Spleen (tissue), 11 donors: ENCODE data around the gene ITPR1. TPM values are rescaled to one million over a fixed set of nuclear protein-coding genes. Genes with fewer than 3 reads are reported as not detected.

Experiments used
- DNase-seq: peaks from one replicate; pipeline ENCODE4 v3.0.0-alpha.2; 2020
- H3K27ac ChIP-seq, 8 donors: fragments of 200-600 bp; sonication (generic) in 7 of 8; 1 replicate in 4 of 8; 2 replicates in 4 of 8; pipeline versions ENCODE4 v1.5.0 to v1.8.0; 2016 to 2021; ENCODE audit warnings: inconsistent platforms in 4 of 8, mild to moderate bottlenecking in 4 of 8, moderate library complexity in 1 of 8
- H3K27me3 ChIP-seq, 7 donors: fragments of 200-600 bp; sonication (generic) in 6 of 7; replicated peaks in 1 of 7; 1 replicate in 4 of 7; 2 replicates in 3 of 7; pipeline versions ENCODE4 v1.5.0 to v1.8.0; 2016 to 2021; ENCODE audit warnings: inconsistent platforms in 3 of 7, mild to moderate bottlenecking in 1 of 7
- H3K36me3 ChIP-seq, 6 donors: fragments of 200-600 bp; sonication (generic) in 5 of 6; 1 replicate in 4 of 6; 2 replicates in 2 of 6; pipeline versions ENCODE4 v1.5.0 to v1.8.0; 2016 to 2021; ENCODE audit warnings: inconsistent platforms in 2 of 6
- H3K4me1 ChIP-seq, 6 donors: fragments of 200-600 bp; sonication (generic) in 5 of 6; 1 replicate in 3 of 6; 2 replicates in 3 of 6; pipeline versions ENCODE4 v1.5.0 to v1.8.0; 2016 to 2021; ENCODE audit warnings: inconsistent platforms in 3 of 6
- H3K4me3 ChIP-seq, 8 donors: fragments of 200-600 bp; sonication (generic) in 7 of 8; 1 replicate in 4 of 8; 2 replicates in 4 of 8; pipeline versions ENCODE4 v1.5.0 to v1.8.0; 2016 to 2021; ENCODE audit warnings: inconsistent platforms in 4 of 8, mild to moderate bottlenecking in 4 of 8, moderate library complexity in 2 of 8
- H3K9me3 ChIP-seq, 8 donors: fragments of 200-600 bp; sonication (generic) in 7 of 8; 1 replicate in 4 of 8; 2 replicates in 4 of 8; pipeline versions ENCODE4 v1.5.0 to v1.8.0; 2016 to 2021; ENCODE audit warnings: inconsistent platforms in 4 of 8
- POLR2A ChIP-seq, 3 donors: fragments of 450-650 bp; IDR thresholded peaks; one replicate each; pipeline ENCODE4 v1.5.1; 2017; ENCODE audit warnings: antibody characterized with exemption in 3 of 3, mild to moderate bottlenecking in 1 of 3
- POLR2AphosphoS5 ChIP-seq, 3 donors: sonication (generic); formaldehyde crosslinking; IDR thresholded peaks; one replicate each; pipeline ENCODE4 v1.5.1; 2017; ENCODE audit warnings: antibody characterized with exemption in 3 of 3
- WGBS, 5 donors: extraction: QIAGEN DNeasy Blood & Tissue Kit in 3 of 5; methylation state at CpG; one replicate each; pipeline versions ENCODE4 v1.1.5 to v1.1.7; 2013 to 2018; 5-methylcytosine and 5-hydroxymethylcytosine counted together
- intact Hi-C: fragments of 100-400 bp; cut with DNase I; formaldehyde crosslinking; loops from one replicate; pipeline ENCODE4 v1.15.0; 2023; ENCODE audit warnings: low total_unique reads
- polyA plus RNA-seq, 3 donors: library from polyadenylated mRNA; stranded (reverse); fragments of 200-250 nt; gene quantifications; one replicate each; pipeline ENCODE4 v1.2.1, GENCODE V29; 2013
- total RNA-seq, 7 donors: library from RNA; depleted of rRNA in 3 of 7; stranded (reverse); fragments of >200 nt in 3 of 7; fragmentation: NEBNext Ultra II Directional in 4 of 7; extraction: Animal tissue kit (Norgen Biotek cat#: 25700) in 4 of 7; gene quantifications; one replicate each; pipeline versions ENCODE4 v1.1.0 to v1.2.1, GENCODE V29; 2016 to 2021
- TF ChIP-seq, protein P1 (sequence below), 11 experiments: fragments of 200-600 bp in 7 of 11; fragments of 450-650 bp in 4 of 11; sonication (generic) in 4 of 11; IDR thresholded peaks in 8 of 11; conservative IDR thresholded peaks in 3 of 11; 1 replicate in 7 of 11; 2 replicates in 4 of 11; pipeline versions ENCODE4 v1.4.0 to v1.8.0; 2016 to 2021; ENCODE audit warnings: antibody characterized with exemption in 11 of 11, inconsistent platforms in 4 of 11, mild to moderate bottlenecking in 1 of 11
- donor health status: healthy with polysubstance abuse.
- donor health status: DM: no; HTN: no; CAD: no; lungs with moderate emphysema.
- donor health status: DM: no; HTN: no; CAD: no.
- donor health status: Bipolar disorder and iron deficiency.
- donor health status: healthy.
- donor health status: DM: no; HTN: no; CAD: no.
- donor health status: DM: yes; HTN: yes; CAD: no.

Gene ITPR1
- total and polyA plus RNA-seq, 10 donors = 17.5 to 194 (median 129) TPM

DNA sequence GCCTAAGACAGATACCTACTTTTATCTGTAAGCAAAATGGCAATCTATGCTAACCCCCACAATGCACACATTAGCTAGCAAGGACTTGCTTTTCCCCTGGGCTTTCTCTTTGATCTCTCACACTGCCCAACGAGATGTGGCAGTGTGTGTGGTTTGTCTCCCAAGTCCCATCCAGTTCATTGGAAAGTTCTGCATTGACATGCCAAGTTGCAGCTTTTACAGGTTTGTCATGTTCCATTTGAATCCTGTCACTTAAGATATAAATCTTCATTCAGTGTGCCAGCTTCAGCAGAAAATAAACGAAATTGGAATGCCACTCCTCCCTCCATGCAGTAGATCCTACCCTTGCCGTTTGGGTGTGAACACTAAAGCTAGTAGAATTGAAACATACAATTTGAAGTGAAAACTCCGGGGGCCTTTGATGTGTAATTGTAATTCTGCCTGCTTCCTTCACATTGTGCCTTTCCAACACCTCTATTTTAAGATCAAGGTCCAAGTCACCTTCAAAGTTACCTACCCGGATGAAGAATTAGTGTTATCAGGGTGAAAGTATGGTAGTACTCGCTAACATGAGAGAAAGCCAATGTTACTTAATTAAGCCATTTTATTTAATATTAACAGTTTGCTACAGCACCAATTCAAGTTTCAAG, 355.2 kb downstream of the ITPR1 start:
- no peaks in the 10 kb centered on the region for H3K9me3 ChIP-seq
- no peak overlapping the region for H3K4me3 ChIP-seq
- peaks cover 0 to 66% (median 28%) of the 10 kb centered on the region in 6 donors for H3K4me1 ChIP-seq
- no peak for DNase-seq
- 68 to 83% (median 72%) methylated on average over 6 of the region's 6 CpGs for WGBS, 5 donors
- intact Hi-C loops = no loop called here
- TF ChIP-seq POLR2AphosphoS5 (IDR thresholded peaks at IDR 0.05) (no peak), POLR2A (IDR thresholded peaks at IDR 0.05) (no peak)
- TF ChIP-seq, protein P1, sequence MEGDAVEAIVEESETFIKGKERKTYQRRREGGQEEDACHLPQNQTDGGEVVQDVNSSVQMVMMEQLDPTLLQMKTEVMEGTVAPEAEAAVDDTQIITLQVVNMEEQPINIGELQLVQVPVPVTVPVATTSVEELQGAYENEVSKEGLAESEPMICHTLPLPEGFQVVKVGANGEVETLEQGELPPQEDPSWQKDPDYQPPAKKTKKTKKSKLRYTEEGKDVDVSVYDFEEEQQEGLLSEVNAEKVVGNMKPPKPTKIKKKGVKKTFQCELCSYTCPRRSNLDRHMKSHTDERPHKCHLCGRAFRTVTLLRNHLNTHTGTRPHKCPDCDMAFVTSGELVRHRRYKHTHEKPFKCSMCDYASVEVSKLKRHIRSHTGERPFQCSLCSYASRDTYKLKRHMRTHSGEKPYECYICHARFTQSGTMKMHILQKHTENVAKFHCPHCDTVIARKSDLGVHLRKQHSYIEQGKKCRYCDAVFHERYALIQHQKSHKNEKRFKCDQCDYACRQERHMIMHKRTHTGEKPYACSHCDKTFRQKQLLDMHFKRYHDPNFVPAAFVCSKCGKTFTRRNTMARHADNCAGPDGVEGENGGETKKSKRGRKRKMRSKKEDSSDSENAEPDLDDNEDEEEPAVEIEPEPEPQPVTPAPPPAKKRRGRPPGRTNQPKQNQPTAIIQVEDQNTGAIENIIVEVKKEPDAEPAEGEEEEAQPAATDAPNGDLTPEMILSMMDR (IDR thresholded peaks at IDR 0.05 in 8 of 11, conservative IDR thresholded peaks at IDR 0.05 in 3 of 11) = no peak
- peak overlapping the region in 2 of 8 donors; percentile 58 to 64 for H3K27ac ChIP-seq
- no peaks in the 10 kb centered on the region for H3K27me3 ChIP-seq
- H3K36me3 ChIP-seq = peaks cover 0 to 5% (median 0%) of the 10 kb centered on the region in 6 donors

DNA sequence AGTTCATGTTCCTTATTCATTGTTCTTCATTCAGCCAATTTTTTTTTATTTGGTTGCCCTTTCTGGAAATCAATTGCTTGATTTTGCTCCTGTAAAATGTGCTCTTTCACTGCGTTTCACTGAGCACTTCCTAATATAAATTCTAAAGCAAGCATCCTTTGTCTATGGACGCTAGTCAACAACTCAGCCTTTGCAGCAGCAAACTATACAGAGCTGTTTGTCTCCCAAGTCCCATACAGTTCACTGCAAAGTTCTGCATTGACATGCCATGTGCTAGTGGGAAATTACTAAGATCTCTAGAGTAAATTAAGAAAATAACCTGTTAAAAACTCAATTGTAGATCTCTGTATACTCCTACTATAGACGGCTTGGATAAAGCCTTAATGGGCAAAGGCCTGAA, 356.0 kb downstream of the ITPR1 start:
- peak overlapping the region in 3 of 8 donors; percentile 7 to 64 (median 58) for H3K27ac ChIP-seq
- no peaks in the 10 kb centered on the region for H3K27me3 ChIP-seq
- H3K4me1 ChIP-seq = peaks cover 0 to 73% (median 32%) of the 10 kb centered on the region in 6 donors
- intact Hi-C loops = no loop called here
- no peak for TF ChIP-seq POLR2AphosphoS5 (IDR thresholded peaks at IDR 0.05)
- TF ChIP-seq POLR2A (IDR thresholded peaks at IDR 0.05) = no peak
- TF ChIP-seq, protein P1 (IDR thresholded peaks at IDR 0.05 in 8 of 11, conservative IDR thresholded peaks at IDR 0.05 in 3 of 11) = no peak
- H3K9me3 ChIP-seq = no peaks in the 10 kb centered on the region
- no peak for DNase-seq
- peaks cover 0 to 5% (median 0%) of the 10 kb centered on the region in 6 donors for H3K36me3 ChIP-seq
- WGBS, 5 donors = 66 to 81% (median 78%) methylated on average over 3 of the region's 3 CpGs
- no peak overlapping the region for H3K4me3 ChIP-seq

DNA sequence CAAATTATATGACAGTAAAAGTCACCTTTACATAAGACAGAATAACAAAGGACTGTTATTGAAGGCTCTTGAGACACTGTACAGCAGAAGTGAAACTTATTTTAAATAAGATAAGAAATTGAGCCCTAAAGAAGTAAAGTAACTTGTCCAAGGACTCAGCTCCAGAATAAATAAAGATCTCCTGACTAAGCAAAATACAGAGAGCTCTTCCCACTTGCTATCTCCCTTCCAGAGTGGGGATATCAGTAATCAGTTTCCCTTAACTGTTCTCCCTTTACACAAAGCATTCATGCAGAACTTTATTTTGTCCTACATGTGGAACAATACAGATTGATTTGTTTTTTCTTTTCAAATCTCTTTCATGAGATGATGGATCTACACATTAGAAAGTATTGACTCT, 356.6 kb downstream of the ITPR1 start:
- Histone ChIP-seq H3K4me3 (no peak overlapping the region), H3K36me3 (peaks cover 0 to 5% (median 0%) of the 10 kb centered on the region in 6 donors), H3K9me3 (no peaks in the 10 kb centered on the region), H3K4me1 (peaks cover 0 to 73% (median 33%) of the 10 kb centered on the region in 6 donors), H3K27ac (peak overlapping the region in 7 of 8 donors; percentile 17 to 64 (median 56)), H3K27me3 (no peaks in the 10 kb centered on the region)
- DNase-seq = no peak
- intact Hi-C loops = no loop called here
- TF ChIP-seq, protein P1 (IDR thresholded peaks at IDR 0.05 in 8 of 11, conservative IDR thresholded peaks at IDR 0.05 in 3 of 11) = no peak
- TF ChIP-seq POLR2AphosphoS5 (IDR thresholded peaks at IDR 0.05) (no peak), POLR2A (IDR thresholded peaks at IDR 0.05) (no peak)

DNA sequence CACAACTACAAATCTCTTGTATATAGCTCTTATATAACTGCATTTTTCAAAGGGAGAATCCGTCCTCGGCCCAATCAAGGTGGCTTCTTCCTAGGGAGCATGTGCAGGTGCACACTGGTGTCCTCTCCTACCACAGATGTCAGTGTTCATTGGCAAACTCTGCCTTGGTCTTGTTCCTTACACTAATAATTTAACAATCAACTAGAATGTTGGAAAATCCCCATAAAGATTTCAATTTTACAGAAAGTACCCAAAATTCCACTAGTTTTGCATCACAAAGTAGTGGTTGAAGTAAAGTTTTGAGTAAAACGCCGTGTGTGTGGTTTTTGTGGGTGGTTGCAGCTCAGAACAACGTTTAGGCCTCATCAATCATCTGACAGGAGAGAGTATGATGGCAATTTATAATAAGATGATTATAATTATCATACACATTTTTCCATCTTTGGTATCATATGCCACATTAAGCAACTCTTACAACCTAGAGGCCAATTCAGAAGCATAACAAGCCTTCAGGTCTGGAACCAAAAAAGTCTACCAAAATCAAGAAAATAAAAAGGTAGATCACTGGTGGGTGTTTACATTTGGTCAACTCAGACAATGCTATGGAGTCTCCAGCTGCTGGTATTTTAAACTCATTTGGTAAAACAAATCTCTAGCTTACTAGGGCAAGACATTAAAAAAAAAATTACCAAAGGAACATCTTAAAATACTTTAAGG, 357.2 kb downstream of the ITPR1 start:
- WGBS, 5 donors = 38 to 51% (median 39%) methylated on average over 5 of the region's 5 CpGs
- Histone ChIP-seq H3K27me3 (no peaks in the 10 kb centered on the region), H3K4me3 (no peak overlapping the region), H3K4me1 (peaks cover 0 to 72% (median 31%) of the 10 kb centered on the region in 6 donors), H3K9me3 (no peaks in the 10 kb centered on the region), H3K27ac (peak overlapping the region; percentile 17 to 64 (median 52)), H3K36me3 (peaks cover 0 to 5% (median 0%) of the 10 kb centered on the region in 6 donors)
- TF ChIP-seq, protein P1 (IDR thresholded peaks at IDR 0.05 in 8 of 11, conservative IDR thresholded peaks at IDR 0.05 in 3 of 11) = no peak
- TF ChIP-seq POLR2AphosphoS5 (IDR thresholded peaks at IDR 0.05) (no peak), POLR2A (IDR thresholded peaks at IDR 0.05) (no peak)
- no peak for DNase-seq
- intact Hi-C loops = no loop called here
